GDM1 (cell line): Measurements from ENCODE around the gene PDHX.

Experiments
- DNase-seq: peaks from one replicate; lab custom pipeline; 2025; lab: John Stamatoyannopoulos, UW

Gene PDHX

GRCh38 chr11:34994854-34995253 is 78.4 kb downstream of the PDHX start:
- DNase-seq, result no peak

GRCh38 chr11:34996958-34997357 is 80.5 kb downstream of the PDHX start:
- peak; percentile 11 for DNase-seq

- peak; percentile 15 for DNase-seq
These were observed 81.6 kb downstream of the PDHX start for GRCh38 chr11:34997952-34998528.

GRCh38 chr11:34999453-34999852 is 83.0 kb downstream of the PDHX start:
- DNase-seq, result no peak

- no peak for DNase-seq
These were observed 86.8 kb downstream of the PDHX start for GRCh38 chr11:35003186-35003585.

- DNase-seq, result no peak
These were observed 87.2 kb downstream of the PDHX start for GRCh38 chr11:35003658-35004057.

- no peak for DNase-seq
These were observed 88.8 kb downstream of the PDHX start for GRCh38 chr11:35005141-35005780.

GRCh38 chr11:35006389-35007128 is 90.1 kb downstream of the PDHX start:
- DNase-seq, result peak; percentile 26

GRCh38 chr11:35007277-35007676 is 90.9 kb downstream of the PDHX start:
- no peak for DNase-seq

- no peak for DNase-seq
These were observed 92.9 kb downstream of the PDHX start for GRCh38 chr11:35009191-35009943.

GRCh38 chr11:35009944-35010342 is 93.5 kb downstream of the PDHX start:
- DNase-seq, result no peak

GRCh38 chr11:35010654-35011053 is 94.2 kb downstream of the PDHX start:
- no peak for DNase-seq

- no peak for DNase-seq
These were observed 95.0 kb downstream of the PDHX start for GRCh38 chr11:35011389-35011788.

GRCh38 chr11:35011944-35012343 is 95.5 kb downstream of the PDHX start:
- DNase-seq, result no peak

GRCh38 chr11:35012467-35013191 is 96.2 kb downstream of the PDHX start:
- no peak for DNase-seq

- no peak for DNase-seq
These were observed 97.3 kb downstream of the PDHX start for GRCh38 chr11:35013514-35014233.

GRCh38 chr11:35014346-35014745 is 97.9 kb downstream of the PDHX start:
- no peak for DNase-seq

GRCh38 chr11:35015621-35016387 is 99.4 kb downstream of the PDHX start:
- DNase-seq, result no peak

- no peak for DNase-seq
These were observed 100.5 kb downstream of the PDHX start for GRCh38 chr11:35016916-35017315.

GRCh38 chr11:35017528-35018342 is 101.3 kb downstream of the PDHX start:
- no peak for DNase-seq
